Heart right ventricle (tissue), 16 donors: ENCODE data around the gene NAPA. TPM values are rescaled to one million over a fixed set of nuclear protein-coding genes. Genes with fewer than 3 reads are reported as not detected.
A peak's percentile ranks its signal among the peaks of the same experiment; 100 is the strongest.

Experiments
- ATAC-seq, 8 donors: fragments of 200-7000 bp; cut with Tn5 transposase; one replicate each; pipeline ENCODE4 v1.9.1; 2020; ENCODE audit warnings: mild to moderate bottlenecking in 8 of 8, moderate library complexity in 8 of 8, moderate number of reproducible peaks in 1 of 8
- DNase-seq, 2 donors: peaks; one replicate each; pipeline ENCODE4 v3.0.0-alpha.2; 2020
- H3K27ac ChIP-seq, 10 donors: fragments of 200-600 bp; sonication (generic) in 2 of 10; one replicate each; pipeline versions ENCODE4 v1.5.0 to v1.8.0; 2020 to 2022; ENCODE audit warnings: mild to moderate bottlenecking in 3 of 10
- H3K27me3 ChIP-seq, 7 donors: fragments of 200-600 bp; one replicate each; pipeline ENCODE4 v1.8.0; 2021 to 2022; ENCODE audit warnings: mild to moderate bottlenecking in 2 of 7
- H3K36me3 ChIP-seq, 9 donors: fragments of 200-600 bp; sonication (generic) in 1 of 9; one replicate each; pipeline versions ENCODE4 v1.5.0 to v1.8.0; 2020 to 2022; ENCODE audit warnings: mild to moderate bottlenecking in 2 of 9
- H3K4me1 ChIP-seq, 9 donors: fragments of 200-600 bp; sonication (generic) in 1 of 9; one replicate each; pipeline versions ENCODE4 v1.5.0 to v1.8.0; 2020 to 2022; ENCODE audit warnings: mild to moderate bottlenecking in 4 of 9
- H3K4me3 ChIP-seq, 10 donors: fragments of 200-600 bp; sonication (generic) in 2 of 10; one replicate each; pipeline versions ENCODE4 v1.5.0 to v1.8.0; 2020 to 2022; ENCODE audit warnings: mild to moderate bottlenecking in 7 of 10, moderate library complexity in 2 of 10
- H3K9me3 ChIP-seq, 11 donors: fragments of 200-600 bp in 10 of 11; sonication (generic) in 2 of 11; one replicate each; pipeline versions ENCODE4 v1.5.0 to v1.8.0; 2013 to 2022; ENCODE audit warnings: mild to moderate bottlenecking in 2 of 11, control low read depth in 1 of 11, moderate library complexity in 1 of 11
- WGBS, 2 donors: extraction: QIAGEN DNeasy Blood & Tissue Kit; methylation state at CpG; one replicate each; pipeline ENCODE4 v1.1.7; 2013; ENCODE audit warnings: inconsistent platforms in 1 of 2; 5-methylcytosine and 5-hydroxymethylcytosine counted together
- intact Hi-C, 10 donors: fragments of 100-400 bp; cut with DNase I; formaldehyde crosslinking; loops; one replicate each; pipeline versions ENCODE4 v1.11.1 to v1.14.2; 2022
- polyA plus RNA-seq, 2 donors: library from polyadenylated mRNA; stranded (reverse); fragments of 200-250 nt; gene quantifications; one replicate each; pipeline ENCODE4 v1.2.3, GENCODE V29; 2013
- total RNA-seq, 10 donors: library from RNA; stranded (reverse); fragmentation: NEBNext Ultra II Directional in 3 of 10; extraction: Animal tissue kit (Norgen Biotek cat#: 25700) in 3 of 10; gene quantifications; one replicate each; pipeline versions ENCODE4 v1.2.1 to v1.2.4, GENCODE V29; 2021 to 2023
- TF ChIP-seq, protein P1 (sequence below), 9 donors: fragments of 200-600 bp; sonication (generic) in 2 of 9; IDR thresholded peaks; one replicate each; pipeline versions ENCODE4 v1.5.0 to v1.8.0; 2021 to 2022; ENCODE audit warnings: antibody characterized with exemption in 9 of 9, mild to moderate bottlenecking in 5 of 9, moderate library complexity in 1 of 9
- donor health status: Arrhythmogenic right ventricular cardiomyopathy.
- donor health status: ischemic (EF 13 %, LVEDD 7.1; RV severe dilation, severe dysfunction).
- donor health status: healthy with polysubstance abuse.
- donor health status: DM: no; HTN: yes; CAD: no.
- donor health status: DM: no; HTN: no; CAD: no.
- donor health status: ischemic (EF 25% LVEDD 6.9; RV normal size, moderate dysfunction).
- donor health status: ischemic (EF 25% LVEDD 5.7; RV mildly dilated, moderate dysfunction).
- donor health status: healthy.
- donor health status: DM: yes; HTN: yes; CAD: no.
- donor health status: Ischemic cardiomyopathy.
- donor health status: ischemic (EF 35%, LVEDD 5.7; RV mildly dilated, moderate dysfunction).
- donor health status: nonischemic (EF 11% LVEDD 7.7; RV severe dilation, severe dysfunction).
- donor health status: DM: yes; HTN: yes; CAD: no.
- donor health status: PGD.
- donor health status: ischemic (EF 29% LVEDD 5.4; RV normal size, mild dysfunction).
- donor health status: nonischemic (EF 23%, LVEDD 6.1; RV moderate dilation, normal function).

The NAPA gene
- total and polyA plus RNA-seq, 12 donors: 115 to 183 (median 125) TPM

- DNase-seq: no peak
- intact Hi-C loops: loop anchor here in 5 of 10 donors (5.0 to 10.0 kb wide), 5 partner anchors 75 to 185 kb away; partner anchors contain the start of gene BICRA (in 2 of the 5)
Observed at GRCh38 chr19:47512183-47512947, 2.5 kb downstream of the NAPA start.

DNA sequence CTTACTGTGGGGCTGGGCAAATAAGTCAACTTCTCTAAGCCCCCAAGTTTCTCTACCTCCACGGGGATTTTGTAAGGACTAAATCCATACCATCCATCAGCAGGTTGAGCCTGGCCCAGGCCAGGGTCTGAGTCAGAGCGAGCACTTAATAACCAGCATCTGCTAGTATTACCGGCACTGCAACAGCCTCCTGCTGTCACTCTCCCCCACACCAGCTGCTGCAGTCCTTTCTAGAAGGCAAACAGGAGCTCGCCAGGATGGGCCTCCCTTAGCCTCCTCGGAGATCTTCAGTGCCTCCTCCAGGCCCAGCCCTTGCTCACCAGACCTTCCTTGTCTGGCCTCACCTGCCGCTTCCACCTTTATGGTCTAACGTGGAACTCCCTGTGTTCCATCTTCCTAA lies 3.2 kb downstream of the NAPA start:
- intact Hi-C loops: loop anchor here in 5 of 10 donors (5.0 to 10.0 kb wide), 5 partner anchors 74 to 186 kb away; partner anchors contain the start of gene BICRA (in 2 of the 5)
- peak overlapping the region in 4 of 10 donors; percentile 1 to 95 (median 54) for H3K4me3 ChIP-seq
- TF ChIP-seq, protein P1, sequence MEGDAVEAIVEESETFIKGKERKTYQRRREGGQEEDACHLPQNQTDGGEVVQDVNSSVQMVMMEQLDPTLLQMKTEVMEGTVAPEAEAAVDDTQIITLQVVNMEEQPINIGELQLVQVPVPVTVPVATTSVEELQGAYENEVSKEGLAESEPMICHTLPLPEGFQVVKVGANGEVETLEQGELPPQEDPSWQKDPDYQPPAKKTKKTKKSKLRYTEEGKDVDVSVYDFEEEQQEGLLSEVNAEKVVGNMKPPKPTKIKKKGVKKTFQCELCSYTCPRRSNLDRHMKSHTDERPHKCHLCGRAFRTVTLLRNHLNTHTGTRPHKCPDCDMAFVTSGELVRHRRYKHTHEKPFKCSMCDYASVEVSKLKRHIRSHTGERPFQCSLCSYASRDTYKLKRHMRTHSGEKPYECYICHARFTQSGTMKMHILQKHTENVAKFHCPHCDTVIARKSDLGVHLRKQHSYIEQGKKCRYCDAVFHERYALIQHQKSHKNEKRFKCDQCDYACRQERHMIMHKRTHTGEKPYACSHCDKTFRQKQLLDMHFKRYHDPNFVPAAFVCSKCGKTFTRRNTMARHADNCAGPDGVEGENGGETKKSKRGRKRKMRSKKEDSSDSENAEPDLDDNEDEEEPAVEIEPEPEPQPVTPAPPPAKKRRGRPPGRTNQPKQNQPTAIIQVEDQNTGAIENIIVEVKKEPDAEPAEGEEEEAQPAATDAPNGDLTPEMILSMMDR (IDR thresholded peaks at IDR 0.05): no peak
- ATAC-seq (no peak), DNase-seq (no peak)
- peak overlapping the region in 9 of 10 donors; percentile 35 to 99 (median 96) for H3K27ac ChIP-seq
- H3K9me3 ChIP-seq: no peaks in the 10 kb centered on the region
- WGBS, 2 donors: 61 to 76% methylated on average over 7 of the region's 7 CpGs
- peaks cover 0 to 6% (median 0%) of the 10 kb centered on the region in 9 donors for H3K36me3 ChIP-seq
- H3K27me3 ChIP-seq: no peaks in the 10 kb centered on the region
- H3K4me1 ChIP-seq: peaks cover 43 to 86% (median 83%) of the 10 kb centered on the region in 9 donors

More at GRCh38 chr19:47512183-47512947, 2.5 kb downstream of the NAPA start:
- H3K36me3 ChIP-seq: peaks cover 0 to 5% (median 0%) of the 10 kb centered on the region in 9 donors
- no peaks in the 10 kb centered on the region for H3K9me3 ChIP-seq
- 54 to 62% methylated on average over 11 of the region's 11 CpGs for WGBS, 2 donors
- H3K4me1 ChIP-seq: peaks cover 43 to 79% (median 76%) of the 10 kb centered on the region in 9 donors
- ATAC-seq: no peak
- H3K27ac ChIP-seq: peak overlapping the region in 9 of 10 donors; percentile 35 to 99 (median 96)
- no peaks in the 10 kb centered on the region for H3K27me3 ChIP-seq
- TF ChIP-seq, protein P1 (IDR thresholded peaks at IDR 0.05): no peak
- peak overlapping the region in 8 of 10 donors; percentile 85 to 97 (median 94) for H3K4me3 ChIP-seq

- H3K4me1 ChIP-seq: peaks cover 43 to 90% (median 87%) of the 10 kb centered on the region in 9 donors
- H3K27me3 ChIP-seq: no peaks in the 10 kb centered on the region
- H3K9me3 ChIP-seq: no peaks in the 10 kb centered on the region
- TF ChIP-seq, protein P1 (IDR thresholded peaks at IDR 0.05): no peak
- WGBS, 2 donors: 45 to 53% methylated on average over 6 of the region's 6 CpGs
- H3K4me3 ChIP-seq: peak overlapping the region in 3 of 10 donors; percentile 16 to 95 (median 16)
- ATAC-seq: no peak
- H3K27ac ChIP-seq: peak overlapping the region in 9 of 10 donors; percentile 35 to 99 (median 96)
- intact Hi-C loops: loop anchor here in 5 of 10 donors (5.0 to 10.0 kb wide), 5 partner anchors 74 to 186 kb away; partner anchors contain the start of gene BICRA (in 2 of the 5)
- DNase-seq: peak in 1 of 2 donors; percentile 65
- peaks cover 0 to 11% (median 0%) of the 10 kb centered on the region in 9 donors for H3K36me3 ChIP-seq
Observed at GRCh38 chr19:47511128-47511517, 3.7 kb downstream of the NAPA start.

DNA sequence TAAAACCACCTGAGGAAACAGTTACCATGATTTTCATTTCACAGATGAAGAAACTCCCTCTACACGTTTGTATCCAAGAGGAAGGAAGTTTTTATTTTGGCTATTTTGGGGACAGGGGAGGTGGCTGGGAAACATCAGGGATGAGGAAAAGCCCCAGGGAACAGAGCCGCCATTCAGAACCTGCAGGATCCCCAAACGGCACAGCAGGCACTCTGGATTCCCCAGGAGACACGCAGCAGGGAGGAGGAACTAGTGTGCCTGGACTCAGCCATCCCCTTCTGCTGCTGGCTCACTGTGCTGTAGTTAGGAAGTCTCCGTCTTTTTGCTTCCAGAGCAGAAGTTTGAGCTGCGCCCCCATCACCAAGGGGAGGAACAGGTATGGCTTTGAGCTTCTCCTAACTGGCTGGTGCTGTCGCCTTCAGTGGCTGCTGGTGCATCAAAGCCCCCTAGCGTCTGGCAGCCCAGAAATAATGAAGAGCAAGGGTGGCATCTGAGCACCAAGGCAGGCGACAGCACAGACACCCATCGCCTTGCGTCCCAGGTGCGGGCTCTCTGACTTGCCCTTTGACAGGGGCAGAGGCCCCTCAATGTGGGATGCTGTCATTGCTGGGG lies 4.2 kb downstream of the NAPA start:
- H3K4me3 ChIP-seq: peak overlapping the region in 3 of 10 donors; percentile 15 to 16 (median 16)
- DNase-seq: no peak
- H3K9me3 ChIP-seq: no peaks in the 10 kb centered on the region
- TF ChIP-seq, protein P1 (IDR thresholded peaks at IDR 0.05): no peak
- no peaks in the 10 kb centered on the region for H3K27me3 ChIP-seq
- intact Hi-C loops: loop anchor here in 5 of 10 donors (5.0 to 10.0 kb wide), 5 partner anchors 73 to 187 kb away; partner anchors contain the start of gene BICRA (in 2 of the 5)
- H3K36me3 ChIP-seq: peaks cover 0 to 16% (median 0%) of the 10 kb centered on the region in 9 donors
- ATAC-seq: no peak
- 55 to 60% methylated on average over 12 of the region's 12 CpGs for WGBS, 2 donors
- peak overlapping the region in 9 of 10 donors; percentile 35 to 99 (median 96) for H3K27ac ChIP-seq
- H3K4me1 ChIP-seq: peaks cover 43 to 90% (median 85%) of the 10 kb centered on the region in 9 donors
